Measurements from ENCODE around the gene DKK2.
A peak's percentile ranks its signal among the peaks of the same experiment; 100 is the strongest.

DKK2 gene

GRCh38 chr4:106906728-106907127, 129.4 kb downstream of the DKK2 start:
- no peaks in the 10 kb centered on the region for H3K4me1 ChIP-seq (ENCODE audit: insufficient read depth, low read length, severe bottlenecking)
- H3K36me3 ChIP-seq (ENCODE audit: insufficient read depth, low read length), result no peaks in the 10 kb centered on the region
- H3K9me3 ChIP-seq (ENCODE audit: low read length), result no peaks in the 10 kb centered on the region
- TF ChIP-seq CTCF (IDR thresholded peaks at IDR 0.05; ENCODE audit: low read length) (no peak), EZH2 (IDR thresholded peaks at IDR 0.05; ENCODE audit: borderline replicate concordance, low read length) (no peak)
- H2AFZ ChIP-seq (ENCODE audit: low read length), result no peak overlapping the region
- H3K27me3 ChIP-seq (ENCODE audit: insufficient read depth, low read length), result no peaks in the 10 kb centered on the region
- H3K4me2 ChIP-seq (ENCODE audit: low read length), result no peak overlapping the region
- H3K27ac ChIP-seq (ENCODE audit: low read depth, low read length, poor library complexity, severe bottlenecking), result no peak overlapping the region
- H3K4me3 ChIP-seq (ENCODE audit: low read depth, low read length, poor library complexity, severe bottlenecking), result no peak overlapping the region
- no peaks in the 10 kb centered on the region for H3K79me2 ChIP-seq (ENCODE audit: insufficient read depth, low read length)
- H3K9me2 ChIP-seq (ENCODE audit: low read depth, low read length), result no peaks in the 10 kb centered on the region
- H3F3A ChIP-seq (ENCODE audit: insufficient read depth, low read length), result no peaks in the 10 kb centered on the region
- no peaks in the 10 kb centered on the region for H4K20me1 ChIP-seq (ENCODE audit: insufficient read depth, low read length)
- no peak overlapping the region for H3K9ac ChIP-seq (ENCODE audit: low read length)

- no peak overlapping the region for H3K4me3 ChIP-seq (ENCODE audit: low read depth, low read length, poor library complexity, severe bottlenecking)
- H4K20me1 ChIP-seq (ENCODE audit: insufficient read depth, low read length), result no peaks in the 10 kb centered on the region
- no peaks in the 10 kb centered on the region for H3K4me1 ChIP-seq (ENCODE audit: insufficient read depth, low read length, severe bottlenecking)
- H3K9me3 ChIP-seq (ENCODE audit: low read length), result no peaks in the 10 kb centered on the region
- TF ChIP-seq CTCF (IDR thresholded peaks at IDR 0.05; ENCODE audit: low read length), result peak; percentile 92
- no peak for TF ChIP-seq EZH2 (IDR thresholded peaks at IDR 0.05; ENCODE audit: borderline replicate concordance, low read length)
- no peaks in the 10 kb centered on the region for H3K9me2 ChIP-seq (ENCODE audit: low read depth, low read length)
- H3F3A ChIP-seq (ENCODE audit: insufficient read depth, low read length), result no peaks in the 10 kb centered on the region
- no peaks in the 10 kb centered on the region for H3K79me2 ChIP-seq (ENCODE audit: insufficient read depth, low read length)
- no peak overlapping the region for H3K27ac ChIP-seq (ENCODE audit: low read depth, low read length, poor library complexity, severe bottlenecking)
- H3K27me3 ChIP-seq (ENCODE audit: insufficient read depth, low read length), result no peaks in the 10 kb centered on the region
- H3K9ac ChIP-seq (ENCODE audit: low read length), result no peak overlapping the region
- no peak overlapping the region for H2AFZ ChIP-seq (ENCODE audit: low read length)
- H3K4me2 ChIP-seq (ENCODE audit: low read length), result no peak overlapping the region
- H3K36me3 ChIP-seq (ENCODE audit: insufficient read depth, low read length), result no peaks in the 10 kb centered on the region
These were observed 137.4 kb downstream of the DKK2 start for GRCh38 chr4:106898621-106899230.

- Histone ChIP-seq H2AFZ (ENCODE audit: low read length) (no peak overlapping the region), H3K9ac (ENCODE audit: low read length) (no peak overlapping the region), H3K9me2 (ENCODE audit: low read depth, low read length) (no peaks in the 10 kb centered on the region), H3K27ac (ENCODE audit: low read depth, low read length, poor library complexity, severe bottlenecking) (no peak overlapping the region), H3K4me3 (ENCODE audit: low read depth, low read length, poor library complexity, severe bottlenecking) (no peak overlapping the region), H4K20me1 (ENCODE audit: insufficient read depth, low read length) (no peaks in the 10 kb centered on the region), H3K36me3 (ENCODE audit: insufficient read depth, low read length) (no peaks in the 10 kb centered on the region), H3K9me3 (ENCODE audit: low read length) (no peaks in the 10 kb centered on the region), H3K4me2 (ENCODE audit: low read length) (no peak overlapping the region), H3K79me2 (ENCODE audit: insufficient read depth, low read length) (no peaks in the 10 kb centered on the region), H3K27me3 (ENCODE audit: insufficient read depth, low read length) (no peaks in the 10 kb centered on the region), H3K4me1 (ENCODE audit: insufficient read depth, low read length, severe bottlenecking) (no peaks in the 10 kb centered on the region), H3F3A (ENCODE audit: insufficient read depth, low read length) (no peaks in the 10 kb centered on the region)
- TF ChIP-seq CTCF (IDR thresholded peaks at IDR 0.05; ENCODE audit: low read length), result no peak
- TF ChIP-seq EZH2 (IDR thresholded peaks at IDR 0.05; ENCODE audit: borderline replicate concordance, low read length), result no peak
These were observed 142.2 kb downstream of the DKK2 start for GRCh38 chr4:106893903-106894302.
